ES-I3 (cell line): Measurements from ENCODE around the gene CCNO.

ENCODE experiments used
- H3K36me3 ChIP-seq: 2 replicates; pipeline ENCODE4 v1.6.1; 2013; ENCODE audit warnings: mild to moderate bottlenecking, low read length, control low read depth, moderate library complexity; ENCODE audit not compliant: insufficient read depth
- H3K4me1 ChIP-seq: 2 replicates; pipeline ENCODE4 v1.6.1; 2013; ENCODE audit warnings: mild to moderate bottlenecking, control low read depth, low read length; ENCODE audit not compliant: insufficient read depth
- H3K9ac ChIP-seq: 2 replicates; pipeline ENCODE4 v1.6.1; 2013; ENCODE audit warnings: low read depth, mild to moderate bottlenecking, low read length, moderate library complexity
- H3K9me3 ChIP-seq: 2 replicates; pipeline ENCODE4 v1.6.1; 2013; ENCODE audit warnings: mild to moderate bottlenecking, low read length, moderate library complexity; ENCODE audit not compliant: control insufficient read depth, insufficient read depth

Gene CCNO, protein sequence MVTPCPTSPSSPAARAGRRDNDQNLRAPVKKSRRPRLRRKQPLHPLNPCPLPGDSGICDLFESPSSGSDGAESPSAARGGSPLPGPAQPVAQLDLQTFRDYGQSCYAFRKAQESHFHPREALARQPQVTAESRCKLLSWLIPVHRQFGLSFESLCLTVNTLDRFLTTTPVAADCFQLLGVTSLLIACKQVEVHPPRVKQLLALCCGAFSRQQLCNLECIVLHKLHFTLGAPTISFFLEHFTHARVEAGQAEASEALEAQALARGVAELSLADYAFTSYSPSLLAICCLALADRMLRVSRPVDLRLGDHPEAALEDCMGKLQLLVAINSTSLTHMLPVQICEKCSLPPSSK

DNA sequence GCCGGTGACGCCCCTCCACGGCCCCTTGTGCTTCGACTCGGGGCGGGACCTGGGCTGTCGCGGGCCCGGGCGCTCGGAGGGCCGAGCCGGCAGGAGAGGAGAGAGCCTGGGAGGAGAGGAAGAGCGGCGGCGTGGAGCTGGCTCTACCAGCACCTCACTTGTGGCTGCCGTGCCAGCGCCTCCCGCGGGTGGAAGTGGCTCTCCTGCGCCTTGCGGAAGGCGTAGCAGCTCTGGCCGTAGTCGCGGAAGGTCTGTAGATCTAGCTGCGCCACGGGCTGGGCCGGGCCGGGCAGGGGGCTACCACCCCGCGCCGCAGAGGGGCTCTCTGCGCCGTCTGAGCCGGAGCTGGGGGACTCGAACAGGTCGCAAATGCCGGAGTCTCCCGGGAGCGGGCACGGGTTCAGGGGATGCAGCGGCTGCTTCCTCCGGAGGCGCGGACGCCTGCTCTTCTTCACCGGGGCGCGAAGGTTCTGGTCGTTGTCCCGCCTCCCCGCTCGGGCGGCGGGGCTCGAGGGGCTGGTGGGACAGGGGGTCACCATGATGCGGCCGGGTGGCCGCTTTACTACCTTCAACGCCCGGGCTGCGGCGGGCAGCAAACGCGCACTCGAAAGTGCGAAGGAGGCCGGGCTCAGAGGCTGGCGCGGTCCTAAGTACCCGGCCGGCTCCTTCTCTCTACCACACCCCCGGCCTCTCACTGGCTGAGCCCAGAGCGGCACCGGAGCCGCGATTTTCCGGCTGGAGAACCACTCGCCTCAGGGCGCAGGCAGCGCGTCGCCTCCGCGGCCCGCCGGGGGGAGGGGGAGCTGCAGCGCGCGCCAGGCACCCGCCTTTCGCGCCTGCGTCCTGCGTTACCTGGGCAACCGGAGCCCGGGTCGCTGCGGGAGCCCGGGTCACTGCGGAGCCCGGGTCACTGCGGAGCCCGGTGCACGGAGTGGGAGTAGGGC lies at the start of gene CCNO:
CCNO (minus strand) TSS at position 624 of the 944 bp plus-strand sequence; CDS start at position 539, 85 bp downstream.
- Histone ChIP-seq H3K9ac (peak within 1 kb of the TSS; percentile 62), H3K36me3 (no peaks in the 10 kb centered on the region), H3K9me3 (no peaks in the 10 kb centered on the region), H3K4me1 (peaks cover 4% of the 10 kb centered on the region)

DNA sequence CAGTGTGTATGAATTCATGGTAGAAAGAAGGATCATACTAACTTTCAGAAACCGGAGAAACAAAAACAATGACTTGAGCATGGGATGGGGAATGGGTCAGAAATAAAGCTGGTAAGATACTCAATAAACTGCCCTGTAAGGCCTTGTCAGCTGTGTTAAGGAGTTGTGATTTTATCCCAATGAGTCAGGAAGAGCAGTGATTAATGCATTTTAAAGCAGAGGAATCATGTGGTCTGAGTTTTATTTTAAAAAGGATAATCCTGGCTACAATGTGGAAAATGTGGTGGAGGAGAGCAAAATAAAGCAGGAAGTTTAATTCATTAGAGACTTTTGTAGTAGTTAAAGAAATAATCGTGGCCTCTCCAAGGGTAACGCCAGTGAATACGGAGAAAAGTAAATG lies 45.4 kb upstream of the CCNO start:
- H3K4me1 ChIP-seq, result no peaks in the 10 kb centered on the region
- H3K9ac ChIP-seq, result no peak overlapping the region
- H3K36me3 ChIP-seq, result peaks cover 22% of the 10 kb centered on the region
- H3K9me3 ChIP-seq, result no peaks in the 10 kb centered on the region

- H3K9ac ChIP-seq, result no peak overlapping the region
- peaks cover 24% of the 10 kb centered on the region for H3K36me3 ChIP-seq
- no peaks in the 10 kb centered on the region for H3K9me3 ChIP-seq
- H3K4me1 ChIP-seq, result no peaks in the 10 kb centered on the region
Observed at GRCh38 chr5:55276771-55277170, 43.4 kb upstream of the CCNO start.

GRCh38 chr5:55258339-55258738 lies 24.9 kb upstream of the CCNO start:
- peaks cover 9% of the 10 kb centered on the region; the same call in 1 of the 2 replicates for H3K36me3 ChIP-seq

DNA sequence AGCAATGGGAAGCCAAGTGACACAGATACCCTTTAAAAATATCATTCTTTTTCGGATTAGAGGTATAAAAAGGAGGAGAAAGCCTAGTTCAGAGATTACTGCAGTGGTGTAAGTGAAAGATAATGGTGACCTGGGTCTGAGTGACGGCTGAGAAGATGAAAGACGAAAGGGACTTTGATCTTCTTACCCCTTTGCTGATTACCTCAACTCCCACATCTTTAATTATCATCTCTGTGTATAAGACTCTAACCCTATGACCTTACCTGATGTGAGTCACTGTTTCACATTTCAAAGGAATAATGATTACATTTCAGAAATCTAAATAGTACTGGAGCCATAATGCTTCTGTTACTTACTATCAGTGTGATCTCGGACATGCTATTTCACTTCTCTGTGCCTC lies 21.4 kb upstream of the CCNO start:
- Histone ChIP-seq H3K4me1 (0 out of 2 replicates have a peak, but pooled peaks cover 5% of the 10 kb centered on the region), H3K9ac (no peak overlapping the region), H3K36me3 (peaks cover 8% of the 10 kb centered on the region; the same call in 1 of the 2 replicates), H3K9me3 (no peaks in the 10 kb centered on the region)

More at GRCh38 chr5:55258339-55258738, 24.9 kb upstream of the CCNO start:
- no peaks in the 10 kb centered on the region for H3K9me3 ChIP-seq
- no peak overlapping the region for H3K9ac ChIP-seq
- H3K4me1 ChIP-seq, result 0 out of 2 replicates have a peak, but pooled peaks cover 5% of the 10 kb centered on the region

DNA sequence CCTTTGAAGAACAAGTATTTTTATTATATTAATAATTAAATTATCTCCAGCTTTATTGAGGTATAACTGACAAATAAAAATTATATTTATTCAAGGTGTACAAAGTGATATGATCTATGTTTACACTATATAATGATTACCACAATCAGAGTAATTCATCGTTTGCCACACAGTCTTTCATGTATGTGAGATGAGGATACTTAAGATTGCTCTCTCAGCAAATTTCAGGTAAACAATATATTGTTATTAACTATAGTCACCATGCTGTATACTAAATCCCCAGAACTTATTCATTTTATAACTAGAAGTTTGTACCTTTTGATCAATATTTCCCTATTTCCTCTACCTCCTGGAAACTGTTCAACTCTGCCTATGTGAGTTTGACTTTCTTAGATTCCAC lies 16.7 kb upstream of the CCNO start:
- H3K9ac ChIP-seq, result no peak overlapping the region
- H3K9me3 ChIP-seq, result 0 out of 2 replicates have a peak, but pooled peaks cover 3% of the 10 kb centered on the region
- no peaks in the 10 kb centered on the region for H3K36me3 ChIP-seq
- H3K4me1 ChIP-seq, result no peaks in the 10 kb centered on the region

- no peaks in the 10 kb centered on the region for H3K4me1 ChIP-seq
- no peaks in the 10 kb centered on the region for H3K36me3 ChIP-seq
- H3K9ac ChIP-seq, result no peak overlapping the region
- no peaks in the 10 kb centered on the region for H3K9me3 ChIP-seq
Observed at GRCh38 chr5:55241746-55242145, 8.3 kb upstream of the CCNO start.

DNA sequence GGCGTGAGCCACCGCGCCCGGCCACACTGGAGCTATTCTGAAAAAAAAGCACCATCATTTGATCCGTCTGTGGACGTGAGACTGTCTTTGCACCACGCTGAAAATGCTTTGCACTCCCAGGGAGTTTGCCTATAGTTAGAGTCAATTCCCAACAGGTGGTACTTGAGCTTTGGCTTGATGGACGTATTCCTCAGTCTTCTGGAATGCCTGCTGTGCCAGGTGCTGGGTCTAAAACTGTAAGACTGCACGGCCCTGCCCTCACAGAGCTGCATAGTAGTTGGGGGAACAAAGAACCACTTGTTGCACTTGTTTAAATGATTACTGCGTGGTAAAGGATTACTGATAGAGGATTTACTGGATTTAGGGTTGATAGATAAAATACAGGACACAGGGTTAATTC lies 3.4 kb upstream of the CCNO start:
- Histone ChIP-seq H3K36me3 (no peaks in the 10 kb centered on the region), H3K9me3 (no peaks in the 10 kb centered on the region), H3K9ac (no peak overlapping the region), H3K4me1 (no peaks in the 10 kb centered on the region)

DNA sequence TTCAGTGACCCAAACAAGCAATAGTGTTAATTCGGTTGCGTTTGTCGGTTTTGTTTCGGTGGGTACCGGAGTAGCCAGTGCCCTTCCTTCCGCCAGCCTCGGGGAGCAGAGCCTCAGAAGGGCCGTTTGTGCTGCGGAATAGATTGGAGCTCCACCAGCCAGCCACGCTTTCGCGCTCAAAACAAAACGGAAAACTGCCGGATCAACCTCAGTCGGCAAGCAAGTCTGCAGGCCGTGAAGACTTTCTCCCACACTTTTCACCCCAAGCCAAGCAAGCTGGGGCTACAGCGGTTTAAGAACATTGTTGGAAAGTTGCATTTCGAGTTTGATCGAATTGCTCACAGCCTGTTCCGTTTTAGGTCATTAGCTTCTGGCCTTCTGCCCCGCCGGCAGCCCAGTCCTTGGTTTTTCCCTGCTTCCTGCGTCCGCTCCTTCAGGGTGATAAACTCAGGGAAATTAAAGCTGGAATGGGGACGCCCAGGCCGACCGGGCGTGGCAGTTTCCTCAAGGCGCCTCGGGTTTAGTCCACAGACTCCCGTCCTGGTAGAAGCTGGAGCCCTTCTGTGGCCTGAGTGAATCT lies 803 bp upstream of the CCNO start:
- H3K4me1 ChIP-seq, result peaks cover 4% of the 10 kb centered on the region
- no peaks in the 10 kb centered on the region for H3K9me3 ChIP-seq
- no peaks in the 10 kb centered on the region for H3K36me3 ChIP-seq
- H3K9ac ChIP-seq, result peak overlapping the region; percentile 62

DNA sequence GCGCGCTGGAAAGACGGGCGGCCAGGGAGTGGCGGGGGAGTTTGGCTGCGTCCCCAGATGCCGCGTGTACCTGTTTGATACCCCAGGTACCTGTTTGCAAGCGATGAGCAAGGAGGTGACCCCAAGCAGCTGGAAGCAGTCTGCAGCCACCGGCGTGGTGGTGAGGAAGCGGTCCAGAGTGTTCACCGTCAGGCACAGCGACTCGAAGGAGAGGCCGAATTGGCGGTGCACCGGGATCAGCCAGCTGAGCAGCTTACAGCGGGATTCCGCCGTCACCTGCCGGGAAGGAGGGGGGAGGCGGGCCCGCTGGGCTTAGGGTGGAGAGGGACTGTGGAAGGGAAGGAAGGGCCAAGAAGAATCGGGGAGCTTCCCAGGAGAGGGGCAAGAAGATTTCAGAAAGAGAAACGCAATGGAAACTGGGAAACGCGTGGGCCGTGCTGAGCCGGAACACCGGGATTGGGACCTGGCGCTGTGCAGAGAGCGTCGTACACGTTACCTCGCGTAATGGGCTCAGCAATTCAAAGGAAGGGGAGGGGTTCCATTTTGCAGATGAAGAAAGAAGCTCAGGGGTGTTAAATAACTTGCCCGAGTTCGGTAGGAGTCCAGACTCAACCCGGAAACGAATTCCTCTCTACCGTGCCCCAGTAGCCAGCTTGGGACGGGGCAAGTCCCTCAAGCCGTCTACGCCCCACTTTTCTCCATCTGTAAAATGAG lies 980 bp downstream of the CCNO start:
- Histone ChIP-seq H3K9me3 (no peaks in the 10 kb centered on the region), H3K36me3 (no peaks in the 10 kb centered on the region), H3K9ac (peak overlapping the region; percentile 62; the same call in 1 of the 2 replicates)

DNA sequence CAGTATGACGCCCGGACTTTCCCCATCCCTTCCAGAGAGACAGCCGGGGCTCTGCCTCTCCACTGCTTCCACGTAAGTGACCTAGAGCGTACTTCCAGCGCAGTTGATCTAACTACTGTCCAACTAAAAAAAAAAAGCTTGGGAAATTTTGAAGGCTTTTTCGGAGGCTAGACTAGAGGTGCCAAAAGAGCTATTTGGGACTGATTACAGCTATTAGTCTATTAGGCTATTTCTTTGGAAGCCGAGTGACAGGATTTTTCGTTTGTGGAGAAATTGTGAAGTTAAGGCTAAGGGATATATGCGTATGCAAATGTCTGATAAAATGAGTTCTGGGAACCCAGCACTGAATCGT lies 1.5 kb downstream of the CCNO start:
- no peaks in the 10 kb centered on the region for H3K9me3 ChIP-seq
- H3K9ac ChIP-seq, result peak overlapping the region; percentile 62; the same call in 1 of the 2 replicates
- H3K4me1 ChIP-seq, result peaks cover 4% of the 10 kb centered on the region
- no peaks in the 10 kb centered on the region for H3K36me3 ChIP-seq

More for the DNA sequence above, 980 bp downstream of the CCNO start:
- peaks cover 4% of the 10 kb centered on the region for H3K4me1 ChIP-seq

GRCh38 chr5:55231029-55231918 lies 2.1 kb downstream of the CCNO start:
- H3K9ac ChIP-seq, result peak overlapping the region; percentile 27; the same call in 1 of the 2 replicates
- H3K4me1 ChIP-seq, result peaks cover 4% of the 10 kb centered on the region
- H3K9me3 ChIP-seq, result no peaks in the 10 kb centered on the region
- no peaks in the 10 kb centered on the region for H3K36me3 ChIP-seq

- Histone ChIP-seq H3K9me3 (no peaks in the 10 kb centered on the region), H3K36me3 (no peaks in the 10 kb centered on the region), H3K9ac (no peak overlapping the region), H3K4me1 (peaks cover 4% of the 10 kb centered on the region)
Observed at GRCh38 chr5:55230086-55230629, 3.2 kb downstream of the CCNO start.
